H1 (cell line): ENCODE data around the gene PTPRT. TPM values are rescaled to one million over a fixed set of nuclear protein-coding genes. Genes with fewer than 3 reads are reported as not detected.

Experiments
- CTCF ChIA-PET: fragments of 300-600 bp; sonication (Branson Sonifier 250); formaldehyde crosslinking; loops from one replicate; lab custom pipeline; 2021; ENCODE audit not compliant: partially characterized antibody; lab: Charles Lee
- POLR2A ChIA-PET: fragments of 300-600 bp; sonication (Branson Sonifier 250); formaldehyde crosslinking; loops from one replicate; lab custom pipeline; 2021; ENCODE audit warnings: inconsistent platforms; ENCODE audit not compliant: partially characterized antibody; lab: Charles Lee
- DNase-seq, 2 experiments: peaks; one replicate each; pipeline versions ENCODE4 v3.0.0 to v3.0.0-alpha.2; 2010 to 2022; ENCODE audit warnings: low spot score in 2 of 2, low read depth in 1 of 2, mixed read lengths in 1 of 2
- FAIRE-seq: peaks from 2 replicates; lab custom pipeline; 2011; peaks lifted over from hg19 to GRCh38; lab: Jason Lieb, UNC
- H2AFZ ChIP-seq: 2 replicates; pipeline ENCODE4 v1.8.1; 2012; ENCODE audit warnings: low read length, inconsistent platforms
- H2AK5ac ChIP-seq: 2 replicates; pipeline ENCODE4 v1.6.1; 2013; ENCODE audit warnings: low read depth, low read length
- H2BK120ac ChIP-seq: replicated peaks from 2 replicates; pipeline ENCODE3; 2013; ENCODE audit warnings: low read depth, low read length, inconsistent platforms
- H2BK12ac ChIP-seq: 2 replicates; pipeline ENCODE4 v1.6.1; 2013; ENCODE audit warnings: low read depth, low read length
- H2BK15ac ChIP-seq: 2 replicates; pipeline ENCODE4 v1.6.1; 2013; ENCODE audit warnings: low read length
- H2BK20ac ChIP-seq: 2 replicates; pipeline ENCODE4 v1.6.1; 2013; ENCODE audit warnings: low read length
- H2BK5ac ChIP-seq: 2 replicates; pipeline ENCODE4 v1.6.1; 2013; ENCODE audit warnings: low read depth, low read length
- H3K14ac ChIP-seq: 2 replicates; pipeline ENCODE4 v1.6.1; 2013; ENCODE audit warnings: inconsistent platforms; ENCODE audit not compliant: insufficient read length
- H3K18ac ChIP-seq: 2 replicates; pipeline ENCODE4 v1.6.1; 2013; ENCODE audit warnings: low read length; ENCODE audit errors: extremely low read depth
- H3K23ac ChIP-seq: 2 replicates; pipeline ENCODE4 v1.6.1; 2013; ENCODE audit warnings: inconsistent platforms; ENCODE audit not compliant: insufficient read length
- H3K23me2 ChIP-seq: 2 replicates; pipeline ENCODE4 v1.6.1; 2013; ENCODE audit warnings: low read depth, low read length
- H3K27ac ChIP-seq: 2 replicates; pipeline ENCODE4 v1.6.1; 2011; ENCODE audit warnings: low read depth, low read length, inconsistent platforms
- H3K27me3 ChIP-seq, 4 experiments: replicated peaks in 1 of 4; 1 replicate in 1 of 4; 2 replicates in 3 of 4; pipeline versions ENCODE4 v1.6.1 to v1.8.1; 2011 to 2013; ENCODE audit warnings: low read length in 3 of 4, mild to moderate bottlenecking in 3 of 4, inconsistent platforms in 2 of 4, mixed read lengths in 2 of 4, moderate library complexity in 1 of 4; ENCODE audit not compliant: control insufficient read depth in 3 of 4, insufficient read depth in 3 of 4; ENCODE audit errors: extremely low read depth in 1 of 4
- H3K36me3 ChIP-seq, 4 experiments: 2 replicates each; pipeline versions ENCODE4 v1.6.1 to v1.8.1; 2011 to 2013; ENCODE audit warnings: mild to moderate bottlenecking in 4 of 4, low read length in 3 of 4, moderate library complexity in 2 of 4, control low read depth in 1 of 4, inconsistent platforms in 1 of 4; ENCODE audit not compliant: insufficient read depth in 4 of 4, control insufficient read depth in 2 of 4
- H3K4ac ChIP-seq: replicated peaks from 2 replicates; pipeline ENCODE3; 2013; ENCODE audit warnings: low read length, low read depth, mixed read lengths, inconsistent platforms; ENCODE audit not compliant: insufficient read length
- H3K4me1 ChIP-seq, 4 experiments: replicated peaks in 1 of 4; 1 replicate in 1 of 4; 2 replicates in 3 of 4; pipeline versions ENCODE4 v1.6.1 to v1.8.1; 2011 to 2013; ENCODE audit warnings: low read length in 3 of 4, inconsistent platforms in 2 of 4, mixed read lengths in 1 of 4; ENCODE audit not compliant: insufficient read depth in 4 of 4, control insufficient read depth in 3 of 4
- H3K4me2 ChIP-seq, 2 experiments: 2 replicates each; pipeline versions ENCODE4 v1.6.1 to v1.8.1; 2011 to 2013; ENCODE audit warnings: low read depth in 2 of 2, low read length in 2 of 2, control low read depth in 1 of 2, inconsistent platforms in 1 of 2, mild to moderate bottlenecking in 1 of 2; ENCODE audit not compliant: insufficient read depth in 1 of 2
- H3K4me3 ChIP-seq, 4 experiments: fragments of 200-600, 300-600 bp in 1 of 4; sonication (generic), shearing (Covaris generic), sonication (Bioruptor Twin) in 1 of 4; 2 replicates each; pipeline versions ENCODE4 v1.5.1 to v1.8.1; 2011 to 2016; ENCODE audit warnings: low read length in 4 of 4, low read depth in 3 of 4, control low read depth in 2 of 4, inconsistent platforms in 2 of 4, mild to moderate bottlenecking in 2 of 4, mixed read lengths in 1 of 4, moderate library complexity in 1 of 4; ENCODE audit not compliant: insufficient read depth in 2 of 4; ENCODE audit errors: extremely low read depth in 1 of 4
- H3K56ac ChIP-seq: replicated peaks from 2 replicates; pipeline ENCODE3; 2013; ENCODE audit warnings: low read depth, mild to moderate bottlenecking, mixed read lengths, low read length, inconsistent platforms; ENCODE audit not compliant: insufficient read length
- H3K79me1 ChIP-seq: 2 replicates; pipeline ENCODE4 v1.6.1; 2013; ENCODE audit warnings: low read depth, low read length, control low read depth
- H3K79me2 ChIP-seq, 2 experiments: 2 replicates each; pipeline versions ENCODE4 v1.6.1 to v1.8.1; 2012 to 2013; ENCODE audit warnings: low read length in 2 of 2, mild to moderate bottlenecking in 2 of 2, inconsistent platforms in 1 of 2; ENCODE audit not compliant: insufficient read depth in 2 of 2, control insufficient read depth in 1 of 2
- H3K9ac ChIP-seq, 4 experiments: replicated peaks in 1 of 4; 1 replicate in 1 of 4; 2 replicates in 3 of 4; pipeline versions ENCODE4 v1.6.1 to v1.8.1; 2011 to 2013; ENCODE audit warnings: low read depth in 3 of 4, low read length in 3 of 4, control low read depth in 2 of 4, mild to moderate bottlenecking in 2 of 4, moderate library complexity in 2 of 4, inconsistent platforms in 1 of 4; ENCODE audit errors: extremely low read depth in 1 of 4
- H3K9me3 ChIP-seq, 2 experiments: 2 replicates each; pipeline versions ENCODE4 v1.6.1 to v1.8.1; 2012 to 2013; ENCODE audit warnings: mild to moderate bottlenecking in 2 of 2, moderate library complexity in 2 of 2, control low read depth in 1 of 2, inconsistent platforms in 1 of 2, low read depth in 1 of 2, low read length in 1 of 2, mixed read lengths in 1 of 2; ENCODE audit not compliant: insufficient read depth in 2 of 2
- H4K20me1 ChIP-seq, 2 experiments: replicated peaks in 1 of 2; 2 replicates each; pipeline versions ENCODE3 to v1.8.1; 2011 to 2013; ENCODE audit warnings: inconsistent platforms in 2 of 2, low read length in 2 of 2, mild to moderate bottlenecking in 1 of 2; ENCODE audit not compliant: insufficient read depth in 2 of 2, control insufficient read depth in 1 of 2
- H4K5ac ChIP-seq: 2 replicates; pipeline ENCODE4 v1.6.1; 2013; ENCODE audit warnings: low read length, low read depth, mixed read lengths, inconsistent platforms; ENCODE audit not compliant: insufficient read length
- H4K8ac ChIP-seq: 2 replicates; pipeline ENCODE4 v1.8.0; 2013; ENCODE audit warnings: mild to moderate bottlenecking, moderate library complexity, low read length, inconsistent platforms; ENCODE audit not compliant: insufficient read depth; ENCODE audit errors: extremely low read depth
- H4K91ac ChIP-seq: replicated peaks from 2 replicates; pipeline ENCODE3; 2013; ENCODE audit warnings: low read length, mixed read lengths, inconsistent platforms; ENCODE audit not compliant: insufficient read length
- BRCA1 ChIP-seq: IDR thresholded peaks from 2 replicates; pipeline ENCODE4 v1.6.1; 2012; ENCODE audit warnings: low read depth, low read length, improper control_type of control experiment
- CEBPB ChIP-seq: IDR thresholded peaks from 2 replicates; pipeline ENCODE4 v1.6.1; 2012; ENCODE audit warnings: low read depth, low read length
- CHD1 ChIP-seq: IDR thresholded peaks from 2 replicates; pipeline ENCODE4 v1.6.1; 2012; ENCODE audit warnings: low read depth, low read length, improper control_type of control experiment
- EP300 ChIP-seq, 2 experiments: IDR thresholded peaks; 1 replicate in 1 of 2; 2 replicates in 1 of 2; pipeline ENCODE4 v1.6.1; 2011 to 2012; ENCODE audit warnings: low read depth in 2 of 2, low read length in 2 of 2, mild to moderate bottlenecking in 2 of 2, borderline replicate concordance in 1 of 2, inconsistent platforms in 1 of 2, moderate library complexity in 1 of 2
- JUN ChIP-seq: IDR thresholded peaks from 2 replicates; pipeline ENCODE4 v1.6.1; 2011; ENCODE audit warnings: low read depth, mild to moderate bottlenecking, improper control_type of control experiment, low read length
- POU5F1 ChIP-seq: IDR thresholded peaks from 2 replicates; pipeline ENCODE4 v1.6.1; 2011; ENCODE audit warnings: low read depth, mild to moderate bottlenecking, low read length, moderate library complexity
- RAD21 ChIP-seq, 2 experiments: IDR thresholded peaks in 1 of 2; conservative IDR thresholded peaks in 1 of 2; 2 replicates each; pipeline ENCODE4 v1.6.1; 2011; ENCODE audit warnings: low read depth in 2 of 2, low read length in 2 of 2, improper control_type of control experiment in 1 of 2, inconsistent platforms in 1 of 2, mild to moderate bottlenecking in 1 of 2, moderate library complexity in 1 of 2
- SIRT6 ChIP-seq: IDR thresholded peaks from one replicate; pipeline ENCODE4 v1.7.1; 2012; ENCODE audit warnings: low read length, inconsistent platforms
- SP4 ChIP-seq: IDR thresholded peaks from 2 replicates; pipeline ENCODE4 v1.6.1; 2012; ENCODE audit warnings: low read length, inconsistent platforms
- YY1 ChIP-seq: IDR thresholded peaks from 2 replicates; pipeline ENCODE4 v1.6.1; 2011; ENCODE audit warnings: low read depth, mild to moderate bottlenecking, low read length
- polyA plus RNA-seq, 7 experiments: library from polyadenylated mRNA; depleted of rRNA in 3 of 7; stranded (reverse) in 5 of 7; unstranded in 2 of 7; fragments of >200 nt in 5 of 7; fragments of 200-250 nt in 2 of 7; gene quantifications; 1 replicate in 5 of 7; 2 replicates in 1 of 7; 4 replicates in 1 of 7; pipeline versions ENCODE4 v1.2.1 to v1.2.3, GENCODE V29; 2011 to 2013; ENCODE audit warnings: missing spikeins in 2 of 7, mixed read lengths in 2 of 7
- total RNA-seq: library from RNA; stranded (reverse); fragmentation: NEBNext Ultra II Directional; extraction: Animal tissue kit (Norgen Biotek cat#: 25700); gene quantifications from 2 replicates; pipeline ENCODE4 v1.2.1, GENCODE V29; 2021
- TF ChIP-seq, protein P1 (sequence below): IDR thresholded peaks from 2 replicates; pipeline ENCODE4 v1.6.1; 2011; ENCODE audit warnings: low read depth, mild to moderate bottlenecking, low read length; ENCODE audit not compliant: insufficient read depth
- TF ChIP-seq, protein P2 (sequence below): IDR thresholded peaks from 2 replicates; pipeline ENCODE4 v1.6.1; 2012; ENCODE audit warnings: inconsistent platforms

PTPRT gene
- total and polyA plus RNA-seq, 2 of the 8 experiments (the other 6 are each of a cell fraction or from before 2014, with no cell fraction given) = 0.33 to 1.8 TPM

DNA sequence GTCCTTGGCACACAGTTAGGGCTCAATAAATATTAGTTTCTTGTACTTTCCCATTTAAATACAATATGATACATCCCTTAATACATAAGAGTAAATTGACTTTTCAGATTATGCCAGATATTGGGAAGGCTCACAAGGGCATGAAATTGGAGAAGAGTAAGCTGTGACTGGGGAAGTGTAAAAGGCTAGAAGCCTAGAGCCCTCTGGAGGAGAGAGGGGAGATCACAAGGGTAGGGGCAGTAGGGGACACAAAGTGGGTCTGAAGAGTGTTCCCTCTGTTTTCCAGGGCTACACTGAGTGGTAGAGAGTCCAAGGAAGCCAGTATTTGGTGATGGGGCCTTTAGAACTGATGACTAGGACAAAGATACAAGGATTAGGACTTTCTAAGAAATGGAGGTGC is 1008.6 kb downstream of the PTPRT start:
- ChIA-PET CTCF (interaction anchor here (0.7 to 1.9 kb wide), 14 partner anchors 13 to 443 kb away, joined by 3 to 8 read pairs (median 4); no protein-coding TSS in a partner anchor), POLR2A (no interaction called here)
- Histone ChIP-seq H4K91ac (no peak overlapping the region), H2BK12ac (no peak overlapping the region), H4K8ac (no peak overlapping the region), H3K23me2 (no peaks in the 10 kb centered on the region), H2BK20ac (no peak overlapping the region), H3K56ac (no peak overlapping the region), H3K18ac (no peak overlapping the region), H3K36me3 (no peaks in the 10 kb centered on the region), H2BK15ac (no peak overlapping the region), H3K14ac (no peak overlapping the region), H3K79me1 (no peaks in the 10 kb centered on the region), H3K9me3 (no peaks in the 10 kb centered on the region), H3K4ac (no peak overlapping the region), H2AFZ (no peak overlapping the region), H3K27ac (no peak overlapping the region), H3K23ac (no peak overlapping the region), H3K79me2 (no peaks in the 10 kb centered on the region), H2BK5ac (no peak overlapping the region), H3K9ac (no peak overlapping the region), H4K5ac (no peak overlapping the region), H3K4me1 (no peaks in the 10 kb centered on the region), H2AK5ac (no peak overlapping the region), H3K4me2 (no peak overlapping the region), H4K20me1 (no peaks in the 10 kb centered on the region), H3K27me3 (peaks cover 0 to 6% (median 0%) of the 10 kb centered on the region in 4 experiments; a peak in 1 of 7 replicates), H3K4me3 (no peak overlapping the region), H2BK120ac (no peak overlapping the region)
- DNase-seq (no peak), FAIRE-seq (peak; percentile 48)
- TF ChIP-seq SP4 (no peak), POU5F1 (no peak), BRCA1 (no peak), RAD21 (IDR thresholded peaks at IDR 0.05 in 1 of 2, conservative IDR thresholded peaks at IDR 0.05 in 1 of 2; ENCODE audit: low read depth in 2 of 2, low read length in 2 of 2) (peak; percentile 63 to 70), SIRT6 (no peak), EP300 (IDR thresholded peaks at IDR 0.05; ENCODE audit: borderline replicate concordance in 1 of 2, low read depth in 2 of 2, low read length in 2 of 2) (no peak), JUN (no peak), CHD1 (no peak), CEBPB (no peak), YY1 (no peak)
- TF ChIP-seq, protein P1, sequence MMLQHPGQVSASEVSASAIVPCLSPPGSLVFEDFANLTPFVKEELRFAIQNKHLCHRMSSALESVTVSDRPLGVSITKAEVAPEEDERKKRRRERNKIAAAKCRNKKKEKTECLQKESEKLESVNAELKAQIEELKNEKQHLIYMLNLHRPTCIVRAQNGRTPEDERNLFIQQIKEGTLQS = no peak
- TF ChIP-seq, protein P2, sequence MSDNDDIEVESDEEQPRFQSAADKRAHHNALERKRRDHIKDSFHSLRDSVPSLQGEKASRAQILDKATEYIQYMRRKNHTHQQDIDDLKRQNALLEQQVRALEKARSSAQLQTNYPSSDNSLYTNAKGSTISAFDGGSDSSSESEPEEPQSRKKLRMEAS = no peak
